ENCODE measurements around the gene MED27.

GRCh38 chr9:131865446-131866195, 214.0 kb downstream of the MED27 start:
- TF ChIP-seq EZH2 (IDR thresholded peaks at IDR 0.05; ENCODE audit: insufficient read depth, poor library complexity, severe bottlenecking) (no peak), EZH2phosphoT487 (IDR thresholded peaks at IDR 0.05; ENCODE audit: insufficient read depth, low read depth) (no peak)
